ENCODE measurements around the gene ERFE. TPM values are rescaled to one million over a fixed set of nuclear protein-coding genes. Genes with fewer than 3 reads are reported as not detected.

ERFE gene
- total RNA-seq, 2 donors from 2014 or later: 7.7 TPM; not detected in 1

GRCh38 chr2:238158018-238158508, 707 bp upstream of the ERFE start:
- intact Hi-C loops (cut with DNase I): no loop called here
- WGBS: 61% methylated on average over 21 of the region's 21 CpGs
- no peaks in the 10 kb centered on the region for H3K36me3 ChIP-seq

GRCh38 chr2:238159071-238159539, 335 bp downstream of the ERFE start:
- WGBS: 6% methylated on average over 22 of the region's 52 CpGs
- intact Hi-C loops (cut with DNase I): no loop called here
- Histone ChIP-seq H3K27ac (no peak overlapping the region), H3K4me3 (peak overlapping the region; percentile 4 to 24), H3K36me3 (no peaks in the 10 kb centered on the region), H3K9me3 (no peaks in the 10 kb centered on the region), H3K27me3 (replicated peaks; ENCODE audit: insufficient read depth) (peaks cover 5% of the 10 kb centered on the region), H3K4me1 (replicated peaks) (no peaks in the 10 kb centered on the region)
- no peak for DNase-seq (ENCODE audit: low spot score)
- no peak for TF ChIP-seq POLR2A (IDR thresholded peaks at IDR 0.05)
- TF ChIP-seq CTCF (IDR thresholded peaks at IDR 0.05): peak in 1 of 4 experiments; percentile 7
- TF ChIP-seq POLR2AphosphoS5 (IDR thresholded peaks at IDR 0.05): no peak

More at GRCh38 chr2:238158018-238158508, 707 bp upstream of the ERFE start:
- DNase-seq (ENCODE audit: low spot score): no peak
- H3K4me3 ChIP-seq: no peak overlapping the region
- H3K9me3 ChIP-seq: no peaks in the 10 kb centered on the region
- no peaks in the 10 kb centered on the region for H3K27me3 ChIP-seq (replicated peaks; ENCODE audit: insufficient read depth)
- no peak for TF ChIP-seq POLR2AphosphoS5 (IDR thresholded peaks at IDR 0.05)
- no peak for TF ChIP-seq POLR2A (IDR thresholded peaks at IDR 0.05)
- no peak for TF ChIP-seq CTCF (IDR thresholded peaks at IDR 0.05)
- H3K4me1 ChIP-seq (replicated peaks): no peaks in the 10 kb centered on the region
- no peak overlapping the region for H3K27ac ChIP-seq

GRCh38 chr2:238159661-238160205, 963 bp downstream of the ERFE start:
- WGBS: 71% methylated on average over 10 of the region's 10 CpGs
- no peak for TF ChIP-seq POLR2A (IDR thresholded peaks at IDR 0.05)
- no peak for TF ChIP-seq CTCF (IDR thresholded peaks at IDR 0.05)
- intact Hi-C loops (cut with DNase I): loop anchor here (10.0 kb wide), 1 partner anchor 305 kb away; the partner anchor contains the start of gene RAMP1
- Histone ChIP-seq H3K36me3 (no peaks in the 10 kb centered on the region), H3K4me1 (replicated peaks) (no peaks in the 10 kb centered on the region), H3K27ac (no peak overlapping the region), H3K27me3 (replicated peaks; ENCODE audit: insufficient read depth) (peaks cover 5% of the 10 kb centered on the region), H3K4me3 (no peak overlapping the region), H3K9me3 (no peaks in the 10 kb centered on the region)
- no peak for DNase-seq (ENCODE audit: low spot score)

- Histone ChIP-seq H3K27ac (no peak overlapping the region), H3K27me3 (replicated peaks; ENCODE audit: insufficient read depth) (peaks cover 5% of the 10 kb centered on the region), H3K9me3 (no peaks in the 10 kb centered on the region), H3K4me1 (replicated peaks) (no peaks in the 10 kb centered on the region), H3K36me3 (no peaks in the 10 kb centered on the region), H3K4me3 (no peak overlapping the region)
- TF ChIP-seq POLR2AphosphoS5 (IDR thresholded peaks at IDR 0.05): no peak
- TF ChIP-seq CTCF (IDR thresholded peaks at IDR 0.05): no peak
- TF ChIP-seq POLR2A (IDR thresholded peaks at IDR 0.05): no peak
- intact Hi-C loops (cut with DNase I): loop anchor here (10.0 kb wide), 1 partner anchor 306 kb away; the partner anchor contains the start of gene RAMP1
- no peak for DNase-seq (ENCODE audit: low spot score)
- WGBS: 79% methylated on average over 23 of the region's 23 CpGs
These were observed 1.7 kb downstream of the ERFE start for GRCh38 chr2:238160206-238161129.
